AG10803 (cell line): ENCODE data around the gene ADAM30.
A peak's percentile ranks its signal among the peaks of the same experiment; 100 is the strongest.

Source experiments
- DNase-seq: peaks from one replicate; pipeline ENCODE4 v3.0.0; 2010; ENCODE audit warnings: low read depth
- H3K4me3 ChIP-seq: 2 replicates; pipeline ENCODE4 v1.5.1; 2011; ENCODE audit warnings: mild to moderate bottlenecking, low read length, control low read depth
- TF ChIP-seq, protein P1 (sequence below): conservative IDR thresholded peaks from 2 replicates; pipeline ENCODE4 v1.5.1; 2011; ENCODE audit warnings: mild to moderate bottlenecking, low read length, control low read depth, inconsistent platforms

Gene ADAM30

DNA sequence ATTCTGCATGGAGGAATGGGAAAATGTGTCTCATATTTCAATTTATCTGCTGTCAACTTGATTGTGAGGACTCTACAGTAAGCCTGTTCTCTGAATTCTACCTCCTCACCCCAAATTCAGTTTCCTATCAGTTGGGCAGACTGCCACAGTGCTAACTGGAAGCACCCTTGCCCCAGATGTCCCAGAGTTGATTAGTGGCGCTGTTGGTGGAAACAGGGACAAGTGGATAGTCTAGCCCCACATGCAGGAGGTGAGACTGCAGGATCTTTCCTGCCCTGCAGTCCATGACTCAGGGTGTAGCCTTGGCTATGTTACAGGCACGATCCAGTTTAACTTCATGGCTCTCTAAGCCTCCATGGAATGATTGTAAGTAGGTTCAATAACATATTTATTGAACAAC lies 22.1 kb downstream of the ADAM30 start:
- no peak for DNase-seq
- H3K4me3 ChIP-seq, result no peak overlapping the region
- TF ChIP-seq, protein P1, sequence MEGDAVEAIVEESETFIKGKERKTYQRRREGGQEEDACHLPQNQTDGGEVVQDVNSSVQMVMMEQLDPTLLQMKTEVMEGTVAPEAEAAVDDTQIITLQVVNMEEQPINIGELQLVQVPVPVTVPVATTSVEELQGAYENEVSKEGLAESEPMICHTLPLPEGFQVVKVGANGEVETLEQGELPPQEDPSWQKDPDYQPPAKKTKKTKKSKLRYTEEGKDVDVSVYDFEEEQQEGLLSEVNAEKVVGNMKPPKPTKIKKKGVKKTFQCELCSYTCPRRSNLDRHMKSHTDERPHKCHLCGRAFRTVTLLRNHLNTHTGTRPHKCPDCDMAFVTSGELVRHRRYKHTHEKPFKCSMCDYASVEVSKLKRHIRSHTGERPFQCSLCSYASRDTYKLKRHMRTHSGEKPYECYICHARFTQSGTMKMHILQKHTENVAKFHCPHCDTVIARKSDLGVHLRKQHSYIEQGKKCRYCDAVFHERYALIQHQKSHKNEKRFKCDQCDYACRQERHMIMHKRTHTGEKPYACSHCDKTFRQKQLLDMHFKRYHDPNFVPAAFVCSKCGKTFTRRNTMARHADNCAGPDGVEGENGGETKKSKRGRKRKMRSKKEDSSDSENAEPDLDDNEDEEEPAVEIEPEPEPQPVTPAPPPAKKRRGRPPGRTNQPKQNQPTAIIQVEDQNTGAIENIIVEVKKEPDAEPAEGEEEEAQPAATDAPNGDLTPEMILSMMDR, result no peak

DNA sequence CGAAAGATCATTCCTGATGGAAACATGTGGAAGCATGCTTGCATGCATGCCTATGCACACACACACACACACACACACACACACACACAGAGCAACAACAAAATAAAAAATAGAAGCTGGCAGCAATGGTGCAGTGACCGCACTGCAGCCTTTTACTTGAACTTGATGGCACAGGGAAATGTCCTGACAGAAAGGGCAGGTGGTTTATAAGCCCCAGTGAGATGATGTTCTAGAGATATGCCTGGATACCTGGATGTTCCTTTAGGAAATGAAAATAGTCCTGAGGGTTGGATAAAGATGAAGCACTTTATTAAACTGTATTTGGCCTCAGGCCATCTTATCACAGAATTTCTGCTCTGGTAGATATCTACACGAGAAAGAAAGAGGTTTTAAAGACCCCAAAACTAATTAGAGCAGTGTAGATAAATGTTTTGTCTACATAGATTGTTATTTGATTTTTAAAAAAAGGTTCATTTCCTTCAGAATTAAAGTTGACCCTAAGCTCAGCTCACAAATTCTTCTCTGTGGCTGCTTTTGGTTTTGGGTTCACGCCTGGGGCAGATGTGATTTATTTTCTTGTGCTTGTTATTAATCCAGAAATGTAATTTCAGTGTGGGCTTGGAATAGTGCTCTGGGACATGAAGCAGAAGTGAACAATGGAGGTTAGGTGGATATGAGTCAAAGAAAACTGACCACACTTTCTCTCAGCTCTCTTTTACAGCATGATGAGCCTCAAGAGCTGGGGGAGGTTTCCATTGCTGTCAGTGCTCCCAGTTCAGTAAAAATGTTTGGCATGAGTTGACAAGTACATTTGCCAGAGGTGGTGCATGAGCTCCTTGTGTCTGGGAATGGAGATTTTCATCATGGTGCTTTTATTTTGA lies 22.9 kb downstream of the ADAM30 start:
- peak; percentile 95 for DNase-seq
- TF ChIP-seq, protein P1, result no peak

DNA sequence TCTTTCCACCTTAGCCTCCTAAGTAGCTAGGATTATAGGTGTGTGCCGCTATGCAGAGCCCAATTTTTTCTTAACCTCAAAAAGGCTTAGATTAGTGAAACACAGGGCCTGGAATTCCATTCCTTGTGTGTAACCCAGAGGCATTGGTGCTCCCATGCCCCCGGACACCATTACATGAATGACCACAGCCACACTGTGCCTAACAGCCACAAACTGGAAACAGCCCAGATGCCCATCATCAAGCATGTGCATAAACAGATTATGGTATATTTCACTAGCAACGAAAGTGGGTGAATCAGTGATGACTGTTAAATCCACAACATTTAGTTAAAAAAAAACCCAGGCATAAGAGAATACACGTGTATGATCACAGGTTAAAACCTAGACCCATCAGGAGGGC lies 24.4 kb downstream of the ADAM30 start:
- TF ChIP-seq, protein P1, result no peak
- H3K4me3 ChIP-seq, result no peak overlapping the region
- DNase-seq, result peak; percentile 35

More for the DNA sequence above, 22.9 kb downstream of the ADAM30 start:
- no peak overlapping the region for H3K4me3 ChIP-seq

DNA sequence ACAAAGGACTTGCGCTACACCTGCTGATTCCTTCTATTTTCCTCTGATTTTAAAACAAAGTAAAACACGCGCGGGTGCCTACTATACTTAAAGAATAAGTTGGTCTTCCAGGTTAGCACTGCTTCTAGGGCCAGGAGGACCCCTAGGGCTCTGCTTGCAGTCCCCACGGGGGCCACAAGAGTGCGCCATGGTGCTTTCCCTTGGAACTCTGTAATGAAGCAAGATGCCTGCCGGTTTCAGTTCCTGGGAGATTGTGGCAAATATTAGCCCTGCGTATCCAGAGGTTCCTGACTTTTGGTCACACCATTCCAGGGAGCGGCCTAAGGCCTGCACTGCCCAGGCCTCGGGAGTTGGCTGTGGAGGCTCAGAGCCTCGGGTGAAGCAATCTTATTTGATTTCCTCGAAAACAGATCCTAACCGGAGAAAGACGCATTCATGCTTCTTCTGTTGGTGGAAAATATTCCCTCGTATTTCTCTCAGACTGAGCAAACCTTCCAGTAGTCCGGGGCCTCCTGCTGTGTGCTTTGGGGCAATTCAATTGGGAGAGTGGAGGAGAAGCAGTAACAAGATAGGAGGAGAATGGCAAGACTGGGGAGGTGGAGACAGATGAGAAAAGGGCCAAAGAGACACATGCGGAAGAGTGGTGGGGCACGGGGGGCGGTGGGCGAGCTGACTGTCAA lies 25.3 kb downstream of the ADAM30 start:
- H3K4me3 ChIP-seq, result peak overlapping the region; percentile 35
- DNase-seq, result peak; percentile 77

DNA sequence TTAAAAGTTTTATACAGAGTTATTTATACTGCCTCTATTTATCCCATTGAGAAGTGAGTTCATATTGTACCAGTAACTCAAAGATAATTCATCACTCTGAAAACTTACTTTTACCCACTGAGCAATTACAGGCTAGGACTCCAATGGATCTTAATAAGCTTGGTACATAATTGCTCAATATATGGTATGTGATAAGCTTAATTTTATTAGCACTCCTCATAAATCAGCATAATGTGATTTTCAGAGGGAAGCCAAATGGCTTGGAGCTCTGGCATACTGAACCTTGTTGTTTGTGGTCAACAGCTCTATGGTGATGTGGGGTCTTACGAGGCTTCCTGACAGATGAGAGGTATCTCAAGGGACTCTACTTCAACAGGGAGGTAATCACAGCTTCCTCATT lies 26.3 kb downstream of the ADAM30 start:
- TF ChIP-seq, protein P1, result no peak
- H3K4me3 ChIP-seq, result no peak overlapping the region
- no peak for DNase-seq

More for the DNA sequence above, 25.3 kb downstream of the ADAM30 start:
- TF ChIP-seq, protein P1, result peak; percentile 100

DNA sequence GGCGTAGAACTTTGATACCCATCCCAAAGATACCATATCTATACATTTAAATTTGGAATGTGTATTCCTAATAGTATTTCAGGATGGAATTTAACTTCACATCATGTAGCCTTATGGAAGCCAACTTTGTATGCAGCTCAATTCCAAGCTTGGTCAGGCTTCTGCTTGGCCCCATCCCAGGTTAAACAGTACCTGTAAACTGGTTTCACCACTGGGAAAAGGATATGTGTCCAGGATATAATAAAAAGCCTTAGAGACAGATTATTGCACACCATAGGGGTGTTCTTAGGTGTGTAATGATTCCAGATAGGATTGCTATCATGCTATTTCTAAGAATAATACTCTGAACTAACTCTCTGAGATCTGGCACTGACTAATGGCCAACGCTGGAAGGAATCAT lies 28.1 kb downstream of the ADAM30 start:
- TF ChIP-seq, protein P1, result no peak
- no peak overlapping the region for H3K4me3 ChIP-seq
- DNase-seq, result no peak
